ENCODE measurements around the gene SDHC.

Gene SDHC, protein sequence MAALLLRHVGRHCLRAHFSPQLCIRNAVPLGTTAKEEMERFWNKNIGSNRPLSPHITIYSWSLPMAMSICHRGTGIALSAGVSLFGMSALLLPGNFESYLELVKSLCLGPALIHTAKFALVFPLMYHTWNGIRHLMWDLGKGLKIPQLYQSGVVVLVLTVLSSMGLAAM

DNA sequence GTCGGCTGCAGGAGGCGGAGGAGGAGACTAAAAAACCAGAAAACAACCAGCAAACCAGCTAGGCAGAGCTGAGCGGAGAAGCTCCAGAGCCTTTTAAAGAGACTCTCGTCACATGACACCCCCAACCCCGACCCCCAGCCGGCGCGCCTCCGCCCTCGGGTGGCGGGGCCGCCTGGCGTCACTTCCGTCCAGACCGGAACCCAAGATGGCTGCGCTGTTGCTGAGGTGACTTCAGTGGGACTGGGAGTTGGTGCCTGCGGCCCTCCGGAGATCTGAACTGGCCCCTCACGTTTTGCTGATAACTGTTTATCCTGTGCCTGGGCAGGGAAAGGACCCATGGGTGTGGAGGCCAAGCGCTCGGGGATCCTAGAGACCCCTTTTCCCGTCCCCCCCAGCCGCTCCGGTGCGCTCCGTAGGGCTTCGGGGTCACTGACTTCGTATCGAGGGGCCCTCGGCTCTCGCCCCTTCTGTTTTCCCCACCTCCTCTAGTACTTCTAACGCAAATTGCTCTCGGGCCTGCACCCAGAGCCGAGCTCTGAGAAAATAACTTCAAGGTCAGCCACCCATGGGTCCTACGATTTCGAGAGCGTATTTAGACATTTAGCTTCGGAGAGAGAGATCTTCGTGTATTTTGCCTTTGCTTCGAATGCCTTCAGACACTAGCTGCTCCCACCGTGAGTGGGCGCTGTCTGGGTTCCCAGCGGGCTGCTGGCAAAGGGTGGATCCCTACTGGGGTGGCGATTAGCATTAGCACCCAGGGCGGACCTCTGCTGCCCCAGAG lies at the start of gene SDHC:
Gene SDHC, plus strand, starts transcription at position 181 of the 781 bp plus-strand sequence. Its CDS starts 25 bp downstream, at position 206.
- DNase-seq (ENCODE audit: low read depth, low spot score): peak; percentile 96

DNA sequence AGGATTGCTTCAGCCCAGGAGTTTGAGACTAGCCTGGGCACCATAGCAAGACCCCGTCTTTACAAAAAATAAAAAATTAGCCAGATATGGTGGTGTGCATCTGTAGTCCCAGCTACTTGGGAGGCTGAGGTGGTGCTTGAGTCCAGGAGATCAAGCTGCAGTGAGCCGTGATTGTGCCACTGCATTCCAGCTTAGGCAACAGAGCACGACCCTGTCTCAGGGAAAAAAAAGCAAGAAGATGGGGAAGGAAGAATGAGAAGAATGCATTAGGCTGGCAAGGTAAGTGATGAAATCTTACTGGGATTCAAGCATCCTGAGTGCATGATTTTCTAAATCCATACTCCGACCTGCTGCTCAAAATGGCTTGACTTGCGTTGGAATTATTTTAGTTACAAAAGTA lies 48.9 kb upstream of the SDHC start:
- DNase-seq (ENCODE audit: low read depth, low spot score): no peak

GRCh38 chr1:161266202-161266601 lies 48.0 kb upstream of the SDHC start:
- peak; percentile 56 for DNase-seq (ENCODE audit: low read depth, low spot score)

DNA sequence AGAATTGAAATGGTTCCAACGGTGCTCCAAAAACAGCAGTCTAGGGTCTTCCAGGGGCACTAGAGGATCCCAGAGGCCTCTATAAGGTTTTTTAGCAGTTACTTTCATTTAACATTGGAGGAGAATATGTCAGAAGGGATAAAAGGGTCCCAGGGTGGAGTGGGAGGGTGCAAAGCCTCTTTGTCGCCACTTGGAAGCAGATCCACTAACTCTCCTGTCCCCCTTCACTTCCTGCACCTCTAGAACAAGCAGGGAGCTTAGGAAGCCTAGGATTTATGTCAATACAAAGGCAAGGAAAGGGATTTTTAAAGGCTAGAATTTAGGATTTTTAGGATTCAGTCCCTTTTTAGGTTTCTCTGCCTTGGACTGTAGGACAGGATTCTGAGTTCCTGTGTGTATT lies 47.3 kb upstream of the SDHC start:
- no peak for DNase-seq (ENCODE audit: low read depth, low spot score)

- no peak for DNase-seq (ENCODE audit: low read depth, low spot score)
These were observed 46.9 kb upstream of the SDHC start for GRCh38 chr1:161267321-161267720.

- DNase-seq (ENCODE audit: low read depth, low spot score): peak; percentile 22
These were observed 40.8 kb upstream of the SDHC start for GRCh38 chr1:161273402-161273801.

GRCh38 chr1:161274874-161275273 lies 39.3 kb upstream of the SDHC start:
- DNase-seq (ENCODE audit: low read depth, low spot score): no peak

DNA sequence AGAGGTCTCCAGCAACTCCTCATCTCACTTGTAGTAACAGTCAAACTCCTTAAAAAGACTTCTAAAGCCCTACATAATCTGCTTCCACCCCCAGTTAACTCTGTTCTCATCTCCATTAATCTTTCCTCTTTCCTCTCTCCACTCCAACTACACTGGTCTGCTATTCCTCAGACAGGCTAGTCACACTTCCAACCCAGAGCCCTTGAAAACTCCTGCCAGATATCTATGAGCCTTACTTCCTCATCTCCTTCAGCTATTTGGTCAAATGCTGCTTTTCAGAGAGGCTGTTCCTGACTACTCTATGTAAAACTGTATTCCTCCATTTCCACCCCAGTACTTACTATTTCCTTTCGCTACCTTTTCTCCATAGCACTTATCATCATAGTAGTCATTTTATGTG lies 31.2 kb upstream of the SDHC start:
- DNase-seq (ENCODE audit: low read depth, low spot score): no peak

- DNase-seq (ENCODE audit: low read depth, low spot score): no peak
These were observed 29.1 kb upstream of the SDHC start for GRCh38 chr1:161285113-161285512.

GRCh38 chr1:161285521-161285920 lies 28.7 kb upstream of the SDHC start:
- no peak for DNase-seq (ENCODE audit: low read depth, low spot score)

DNA sequence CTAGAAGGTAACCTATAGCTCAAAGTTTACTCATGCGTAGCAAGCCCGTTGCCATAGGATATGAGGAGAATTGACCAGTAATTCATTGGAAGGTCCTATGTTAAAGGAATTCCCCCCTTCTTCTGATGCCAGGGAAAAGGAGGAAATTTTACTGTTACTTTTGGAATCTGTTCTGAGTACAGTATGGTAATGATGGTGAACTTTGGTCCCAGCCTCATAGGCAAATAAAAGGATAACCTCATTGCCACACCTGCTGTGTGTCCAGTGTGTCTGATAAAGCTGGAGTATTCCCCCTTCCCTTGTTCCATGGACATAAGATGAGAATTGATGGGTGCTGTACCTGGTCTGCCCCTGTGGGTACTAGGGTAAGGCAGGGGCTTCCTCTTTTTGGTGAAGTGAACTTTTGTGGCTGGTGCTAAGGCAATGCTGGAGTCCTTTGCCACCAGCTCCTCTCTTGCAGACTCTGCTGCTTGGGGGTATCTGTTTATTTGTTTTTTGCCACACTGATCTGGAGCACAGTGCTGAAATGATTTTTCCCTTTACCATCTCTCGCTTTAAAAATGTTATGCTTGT lies 26.6 kb upstream of the SDHC start:
- no peak for DNase-seq (ENCODE audit: low read depth, low spot score)

GRCh38 chr1:161290779-161291178 lies 23.4 kb upstream of the SDHC start:
- DNase-seq (ENCODE audit: low read depth, low spot score): no peak

- DNase-seq (ENCODE audit: low read depth, low spot score): no peak
These were observed 16.8 kb upstream of the SDHC start for GRCh38 chr1:161297415-161297814.

- DNase-seq (ENCODE audit: low read depth, low spot score): no peak
These were observed 16.1 kb upstream of the SDHC start for GRCh38 chr1:161298116-161298515.

DNA sequence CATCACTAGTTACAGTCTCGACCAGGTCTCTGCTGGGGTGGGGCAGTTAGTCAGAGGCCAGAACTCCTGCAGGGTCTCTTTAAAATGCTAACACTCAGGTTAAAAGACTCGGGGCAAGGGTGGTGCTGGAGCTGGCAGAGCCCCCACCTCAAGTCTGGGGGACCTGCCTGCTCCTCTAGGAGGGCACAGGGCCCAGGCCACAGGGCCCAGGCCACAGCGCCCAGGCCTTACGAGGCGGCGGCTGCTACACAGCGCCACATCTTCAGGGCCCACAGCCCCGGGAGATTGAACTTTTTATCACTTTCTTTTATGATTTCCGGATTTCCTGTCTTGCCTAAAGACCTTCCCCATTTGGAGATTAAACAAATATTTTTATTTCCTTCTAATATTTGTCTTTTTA lies 14.8 kb upstream of the SDHC start:
- no peak for DNase-seq (ENCODE audit: low read depth, low spot score)

DNA sequence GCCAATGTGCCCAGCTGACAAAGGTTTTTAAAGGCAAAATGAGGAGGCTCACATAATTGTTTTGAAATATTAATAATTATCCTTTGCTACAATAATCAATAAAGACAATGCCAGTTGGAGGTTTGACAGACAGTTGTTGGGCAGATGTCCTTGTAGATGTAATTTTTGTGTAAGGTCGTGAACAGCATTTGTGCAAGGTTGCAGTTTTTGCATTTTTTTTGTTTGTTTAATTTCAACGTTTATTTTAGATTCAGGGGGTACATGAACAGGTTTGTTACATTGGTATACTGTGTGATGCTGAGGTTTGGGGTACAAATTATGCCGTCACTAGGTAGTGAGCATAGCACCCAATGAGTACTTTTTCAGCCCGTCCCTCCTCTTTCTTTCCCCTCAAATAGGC lies 13.7 kb upstream of the SDHC start:
- no peak for DNase-seq (ENCODE audit: low read depth, low spot score)

DNA sequence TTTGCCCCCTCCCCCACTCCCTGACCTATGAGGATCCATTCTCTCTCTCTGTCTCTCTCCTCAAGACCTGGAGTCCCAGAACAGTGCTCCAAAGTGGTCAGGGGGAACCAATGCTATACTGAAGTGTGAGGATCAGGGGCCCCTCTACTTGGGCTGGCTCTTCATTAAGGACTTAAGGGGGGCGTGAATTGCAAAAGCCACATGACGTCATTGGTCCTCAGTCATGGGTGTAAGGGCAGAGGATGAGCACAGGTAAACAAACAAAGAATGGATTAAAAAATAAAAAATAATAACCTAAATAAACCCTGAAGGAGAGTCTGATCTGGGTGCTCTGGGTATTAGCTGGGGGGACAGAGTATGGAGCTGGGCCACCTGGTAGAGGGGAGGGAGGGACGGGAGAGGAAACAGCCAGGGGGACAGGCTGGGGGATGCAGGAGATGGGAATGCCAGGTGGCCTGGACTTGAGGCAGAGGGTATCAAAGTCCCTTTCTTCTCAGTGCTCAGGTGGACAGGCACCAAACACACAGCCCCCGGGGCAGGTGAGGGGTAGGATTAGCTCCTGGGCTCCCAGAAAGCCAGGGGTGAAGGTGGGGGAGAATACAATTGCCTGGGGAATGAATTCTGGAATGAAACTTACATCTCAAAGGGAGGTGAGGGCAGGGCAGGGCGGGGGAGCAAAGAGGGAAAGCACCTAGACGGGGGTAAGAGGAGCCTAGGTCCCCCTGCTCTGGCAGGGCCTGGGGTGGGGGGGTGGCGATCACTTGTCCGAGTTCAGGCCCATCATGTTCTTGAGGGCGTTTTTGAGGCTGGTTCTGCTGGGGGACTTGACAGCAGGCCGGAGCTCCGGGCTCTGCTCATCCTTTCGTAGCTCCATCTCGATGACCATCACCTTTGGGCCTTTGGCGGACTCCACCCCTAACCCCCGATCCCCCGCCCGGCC lies 9.0 kb upstream of the SDHC start:
- peak; percentile 9 for DNase-seq (ENCODE audit: low read depth, low spot score)

GRCh38 chr1:161305867-161306519 lies 8.2 kb upstream of the SDHC start:
- DNase-seq (ENCODE audit: low read depth, low spot score): peak; percentile 67

DNA sequence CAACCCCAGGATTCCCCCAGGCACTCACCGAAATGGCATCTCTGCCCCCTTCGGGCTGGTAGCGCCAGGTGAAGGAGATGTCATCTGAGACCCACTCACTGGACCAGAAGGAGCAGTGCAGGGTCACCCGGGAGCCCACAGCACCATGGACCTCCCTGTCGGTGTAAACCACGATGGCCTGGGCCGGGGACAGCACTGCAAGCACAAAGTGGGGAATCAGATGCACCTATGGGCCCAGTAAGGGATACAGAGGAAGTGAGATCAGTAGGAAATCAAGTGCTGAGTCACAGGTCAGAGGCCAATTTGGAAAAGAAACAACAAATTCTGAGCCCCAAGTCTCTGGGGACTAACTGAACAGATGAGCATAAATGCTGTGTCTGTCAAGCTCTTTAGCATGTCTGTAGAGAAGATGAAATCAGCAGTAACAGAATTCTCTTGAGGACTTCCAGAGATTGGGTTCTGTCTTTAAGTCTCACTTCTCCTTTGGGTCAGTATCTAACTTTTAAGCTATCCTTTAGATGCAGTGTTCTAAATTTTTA lies 6.9 kb upstream of the SDHC start:
- DNase-seq (ENCODE audit: low read depth, low spot score): no peak

DNA sequence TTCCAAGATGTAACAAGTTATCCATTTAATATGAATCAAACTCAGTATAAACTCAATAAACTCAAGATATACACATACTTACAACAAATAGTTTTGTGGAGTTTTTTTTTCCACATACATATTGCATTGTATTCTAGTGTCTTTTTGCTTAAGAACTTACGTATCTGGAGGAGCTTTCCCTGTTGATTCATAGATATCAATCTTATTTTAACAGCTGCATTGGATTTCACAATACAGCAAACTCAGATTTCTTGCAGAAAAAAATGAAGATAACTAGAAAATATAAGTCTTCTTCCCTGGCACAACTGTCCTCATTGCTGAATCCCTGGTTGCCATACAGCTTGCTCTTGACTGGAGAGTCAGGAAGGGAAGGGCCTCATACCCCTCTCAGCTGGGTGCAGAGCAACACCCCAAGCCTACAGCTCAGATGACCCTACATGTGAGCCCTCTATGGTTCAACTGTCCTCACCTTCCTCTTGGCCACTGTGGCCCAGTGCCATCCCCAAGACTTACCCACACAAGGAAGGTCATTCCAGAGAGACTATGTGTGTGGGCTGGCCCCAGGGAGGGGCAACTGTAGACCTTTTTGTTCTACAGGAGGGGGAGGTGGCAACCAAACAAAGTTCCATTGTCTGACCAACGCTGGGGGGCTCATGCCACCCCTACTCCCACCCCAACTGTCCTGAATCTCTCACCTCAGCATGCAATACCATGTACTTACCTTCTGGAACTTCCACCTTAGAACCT lies 6.1 kb upstream of the SDHC start:
- DNase-seq (ENCODE audit: low read depth, low spot score): no peak

All from astrocyte of the hippocampus (primary cell).